Measurements from ENCODE around the gene MAPRE3.
A peak's percentile ranks its signal among the peaks of the same experiment; 100 is the strongest.

MAPRE3 gene

DNA sequence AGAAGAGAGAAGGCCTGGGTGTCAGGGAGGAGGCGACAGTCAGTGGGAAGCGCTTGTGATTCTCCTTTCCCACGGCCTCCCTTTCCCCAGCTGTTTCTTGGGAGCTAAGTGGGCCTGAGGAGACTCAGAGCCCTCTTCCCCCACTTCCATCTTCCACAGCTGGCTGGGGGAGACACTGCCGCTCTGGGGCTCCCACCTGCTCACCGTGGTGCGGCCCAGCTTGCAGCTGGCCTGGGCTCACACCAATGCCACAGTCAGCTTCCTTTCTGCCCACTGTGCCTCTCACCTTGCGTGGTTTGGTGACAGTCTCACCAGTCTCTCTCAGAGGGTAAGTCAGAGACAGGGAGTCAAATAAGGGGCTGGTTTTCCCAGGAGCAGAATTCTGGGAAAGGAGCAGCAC lies 69.4 kb downstream of the MAPRE3 start:
- DNase-seq (ENCODE audit: low read depth in 2 of 2), result no peak

DNA sequence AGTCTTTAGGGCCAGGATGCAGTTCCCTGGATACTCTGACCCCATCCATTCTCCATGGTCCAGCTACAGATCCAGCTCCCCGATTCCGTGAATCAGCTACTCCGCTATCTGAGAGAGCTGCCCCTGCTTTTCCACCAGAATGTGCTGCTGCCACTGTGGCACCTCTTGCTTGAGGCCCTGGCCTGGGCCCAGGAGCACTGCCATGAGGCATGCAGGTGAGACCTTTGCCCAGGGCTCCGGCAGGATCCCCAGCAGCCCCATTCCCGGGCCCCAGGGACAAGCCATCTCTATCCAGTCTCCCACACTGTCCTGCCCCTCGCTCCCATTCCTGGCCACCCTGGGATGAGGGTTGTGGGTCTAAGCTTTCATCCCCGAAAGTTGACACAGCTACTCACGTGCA lies 69.8 kb downstream of the MAPRE3 start:
- no peak for DNase-seq (ENCODE audit: low read depth in 2 of 2)

DNA sequence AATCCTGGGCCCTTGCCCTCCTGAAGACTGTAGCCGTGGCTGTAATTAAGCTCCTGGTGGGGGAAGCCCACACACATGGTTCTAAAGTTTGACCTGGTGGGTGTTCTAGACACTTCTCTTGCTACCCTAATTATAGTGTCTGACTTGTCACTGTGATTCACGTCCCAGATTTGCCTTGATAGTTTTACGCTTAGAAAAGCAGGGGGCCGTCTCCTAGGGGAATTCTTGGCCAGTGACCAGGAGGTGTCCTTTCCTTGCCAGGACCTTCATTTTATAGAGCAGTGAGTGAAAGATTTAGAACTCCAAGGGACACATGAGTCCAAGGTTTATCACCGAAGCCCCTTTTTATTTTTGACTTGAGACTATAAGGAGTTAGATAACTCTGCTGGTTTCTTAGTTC lies 71.3 kb downstream of the MAPRE3 start:
- DNase-seq (ENCODE audit: low read depth in 2 of 2), result no peak

DNA sequence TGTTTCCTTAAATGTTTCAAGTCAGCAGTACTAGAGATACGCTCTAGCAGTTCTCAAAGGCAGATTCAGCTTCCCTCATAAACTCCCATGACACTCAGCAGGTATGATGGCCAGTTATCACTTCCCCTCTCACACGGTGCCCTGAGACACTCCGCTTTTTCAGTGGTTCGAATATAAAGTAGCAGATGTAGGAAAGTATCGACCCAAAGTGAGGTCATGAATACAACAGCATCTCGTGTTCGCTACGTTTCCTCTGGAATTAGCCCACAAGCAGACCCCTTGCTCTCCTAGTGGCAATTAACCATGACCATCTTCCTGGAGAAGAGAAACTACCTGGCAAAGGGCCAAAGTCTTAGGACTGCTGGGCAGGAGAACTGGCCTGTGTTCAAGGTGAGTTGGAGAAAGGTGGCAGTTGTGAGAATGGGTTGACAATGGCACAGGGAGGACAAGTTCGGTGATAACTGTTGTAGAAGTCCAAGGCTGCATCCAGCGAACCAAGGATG lies 71.8 kb downstream of the MAPRE3 start:
- DNase-seq (ENCODE audit: low read depth in 2 of 2), result no peak

DNA sequence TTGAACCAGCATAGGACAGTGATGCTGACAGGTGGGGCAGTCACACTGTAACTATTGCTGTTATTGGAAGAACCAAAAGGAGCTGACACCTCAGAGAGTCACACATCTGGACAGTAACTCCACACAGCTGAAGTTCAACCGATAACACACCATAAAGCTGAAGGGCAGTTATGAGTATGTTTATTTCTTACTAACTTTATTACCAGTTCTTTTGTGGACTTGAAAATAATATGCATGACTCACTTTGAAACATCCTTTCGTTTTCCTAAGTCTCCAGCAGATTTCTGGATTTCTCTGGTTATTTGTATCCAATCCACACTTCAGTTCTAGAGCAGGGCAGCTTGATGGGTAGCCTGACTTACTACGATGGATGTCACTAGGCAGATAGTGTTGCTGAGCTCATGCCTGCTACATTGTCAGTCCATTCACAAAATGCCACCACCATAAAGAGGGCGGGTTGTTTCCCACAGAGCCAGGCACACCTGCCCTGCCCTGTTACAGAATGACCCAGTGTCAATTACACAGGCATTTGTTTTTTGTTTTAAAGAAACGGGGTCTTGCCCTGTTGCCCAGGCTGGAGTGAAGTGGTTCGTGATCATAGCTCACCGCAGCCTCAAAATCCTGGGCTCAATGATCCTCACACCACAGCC lies 72.7 kb downstream of the MAPRE3 start:
- no peak for DNase-seq (ENCODE audit: low read depth in 2 of 2)

DNA sequence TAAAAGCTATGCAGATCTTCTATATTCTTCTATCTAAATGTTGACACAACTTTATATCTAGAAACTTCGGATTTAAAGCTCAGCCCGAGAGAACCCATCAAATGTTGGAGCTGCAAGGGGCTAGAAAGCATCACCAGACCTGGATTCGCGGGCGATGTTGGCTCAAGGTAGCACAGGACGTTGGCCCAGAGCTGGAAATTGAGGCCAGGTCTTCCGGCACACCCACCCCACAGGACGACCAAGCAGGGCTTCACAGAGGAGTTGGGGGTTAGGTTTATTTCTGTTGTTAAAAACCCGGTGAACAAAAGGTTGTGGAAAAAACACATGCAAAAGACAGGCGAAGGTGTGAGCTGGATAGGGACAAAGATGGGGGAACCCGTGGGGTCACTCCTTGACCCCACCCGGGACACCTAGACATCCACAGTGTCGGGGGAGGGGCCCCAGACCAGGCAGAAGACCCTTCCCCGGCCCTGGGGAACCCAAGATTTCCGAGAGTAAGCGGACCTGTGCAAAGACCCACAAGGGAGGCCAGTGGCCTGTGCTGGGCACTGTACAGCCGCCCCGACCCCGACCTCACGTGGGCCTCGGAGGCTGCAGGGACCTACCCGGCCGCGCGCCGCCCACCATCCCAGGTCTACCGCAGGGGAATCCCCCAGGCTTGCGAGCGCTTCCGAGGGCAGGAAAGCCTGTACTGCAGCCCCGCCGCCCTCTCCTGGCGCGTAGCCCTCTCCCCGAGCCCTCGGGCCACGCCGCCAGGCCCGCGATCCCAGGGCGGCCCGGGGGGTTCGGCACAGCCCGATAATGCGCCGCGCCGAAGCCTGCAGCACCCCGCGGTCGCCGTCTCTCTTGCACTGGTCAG lies 79.2 kb downstream of the MAPRE3 start:
- no peak for DNase-seq (ENCODE audit: low read depth in 2 of 2)

DNA sequence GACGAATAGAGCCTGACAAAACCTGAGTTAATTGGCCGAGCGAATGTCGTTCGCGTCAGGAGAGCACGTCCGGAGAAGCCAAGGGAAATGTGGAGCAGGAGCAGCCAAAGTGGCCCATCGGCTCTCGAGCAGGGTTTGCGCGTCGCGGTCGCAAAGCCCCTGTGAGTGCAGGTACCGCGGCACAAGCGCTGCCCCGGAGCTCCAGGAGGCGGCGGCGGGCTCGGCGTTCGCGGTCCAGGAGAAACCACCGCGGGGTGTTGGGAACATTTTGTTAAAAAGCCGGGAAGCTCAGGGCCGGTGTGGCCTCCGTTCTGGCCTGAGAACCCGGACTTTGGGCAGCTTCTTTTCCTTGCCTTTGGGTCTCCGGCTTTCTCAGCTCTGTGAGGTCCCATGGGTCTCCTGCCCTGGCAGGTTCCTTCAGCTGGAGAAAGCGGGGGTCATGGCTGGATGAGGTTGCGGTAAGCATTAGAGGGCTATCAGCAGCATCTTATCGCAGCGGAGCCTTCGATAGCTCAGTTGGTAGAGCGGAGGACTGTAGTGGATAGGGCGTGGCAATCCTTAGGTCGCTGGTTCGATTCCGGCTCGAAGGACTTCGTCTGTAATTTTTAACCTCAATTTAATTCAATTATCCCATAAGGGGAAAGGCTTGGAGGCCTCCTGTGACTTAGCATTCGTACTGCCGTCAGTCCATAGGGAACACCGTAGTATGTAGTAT lies 80.0 kb downstream of the MAPRE3 start:
- DNase-seq (ENCODE audit: low read depth in 2 of 2), result peak; percentile 92 to 93

DNA sequence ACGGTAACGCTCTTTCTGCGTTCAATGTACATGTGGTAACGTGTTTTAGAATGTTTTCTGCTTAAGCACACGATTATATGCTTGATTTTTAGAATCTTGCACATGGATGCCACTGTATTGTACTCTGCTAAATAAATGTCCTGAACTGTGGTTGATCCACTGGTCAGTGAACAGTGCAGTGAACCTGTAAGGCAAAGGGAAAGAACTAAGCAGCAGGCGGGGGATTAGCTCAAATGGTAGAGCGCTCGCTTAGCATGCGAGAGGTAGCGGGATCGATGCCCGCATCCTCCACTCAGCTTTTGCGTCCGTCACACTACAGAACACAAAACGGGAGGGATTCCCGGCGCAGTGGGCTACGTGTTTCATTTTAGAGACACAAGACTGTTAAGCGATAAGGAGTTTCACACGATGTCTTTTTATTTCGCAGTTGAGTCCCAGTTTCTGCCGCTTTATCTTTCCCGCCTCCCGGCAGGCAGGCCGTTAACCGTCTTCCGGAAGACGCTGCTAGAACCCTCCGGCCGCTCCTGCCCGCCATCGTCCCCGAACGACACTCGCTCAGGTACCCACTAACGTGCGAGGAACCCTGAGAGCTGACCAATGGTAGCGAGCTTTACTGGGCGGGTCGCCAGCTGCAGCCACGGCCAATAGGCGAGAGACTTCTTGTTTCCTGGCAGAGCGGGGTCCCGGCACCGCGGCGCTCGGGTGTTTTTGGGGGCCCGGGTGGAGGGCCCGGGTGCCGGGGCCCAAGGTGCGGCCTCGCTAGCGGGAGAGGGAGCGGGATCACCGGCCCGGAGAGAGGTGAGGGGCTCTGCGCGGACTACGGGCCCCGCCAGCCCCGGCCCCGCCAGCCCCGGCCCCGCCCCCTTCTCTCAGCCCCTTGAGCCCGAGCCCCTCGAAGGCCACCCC lies 80.8 kb downstream of the MAPRE3 start, which contains the start of gene AGBL5:
AGBL5 (plus strand) TSS at position 673 of the 906 bp plus-strand sequence. CDS start 1,291 bp downstream, outside the sequence.
- DNase-seq (ENCODE audit: low read depth in 2 of 2), result peak; percentile 85 to 86

DNA sequence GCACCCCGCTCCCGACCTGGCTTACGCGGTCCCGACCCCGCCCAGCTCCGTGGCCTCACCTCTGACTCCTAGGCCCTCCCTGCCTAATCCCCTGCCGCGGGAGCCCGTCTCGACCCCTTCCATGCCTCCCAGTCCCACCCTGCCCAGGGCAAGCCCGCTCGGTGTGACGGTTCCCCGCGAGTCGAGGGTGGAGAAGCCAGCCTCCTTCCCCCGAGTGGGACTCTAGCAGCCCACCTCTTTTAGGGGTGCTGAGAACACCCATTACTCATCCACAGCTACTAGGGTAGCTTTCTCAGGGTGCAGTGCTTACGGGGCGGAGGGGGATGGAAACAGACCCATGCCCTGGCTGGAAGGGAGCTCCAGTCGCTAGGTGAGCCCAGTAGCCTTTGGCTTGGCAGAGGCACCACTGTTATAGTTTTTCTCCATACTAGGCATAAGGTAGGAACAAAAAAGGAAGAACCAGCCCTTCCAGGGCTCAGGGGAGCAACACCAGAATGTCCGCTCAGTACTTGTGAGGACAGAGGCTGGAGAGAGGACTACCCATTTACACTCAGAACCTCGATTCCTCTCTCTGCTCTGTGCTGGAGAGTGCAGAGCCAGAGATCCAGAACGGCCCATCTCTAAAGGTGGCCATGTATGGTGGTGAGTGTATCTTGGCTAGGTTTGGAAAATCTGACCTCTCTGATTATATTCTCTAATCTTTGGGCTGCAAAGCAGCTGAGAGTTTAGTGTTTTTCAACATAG lies 81.6 kb downstream of the MAPRE3 start:
- no peak for DNase-seq (ENCODE audit: low read depth in 2 of 2)

DNA sequence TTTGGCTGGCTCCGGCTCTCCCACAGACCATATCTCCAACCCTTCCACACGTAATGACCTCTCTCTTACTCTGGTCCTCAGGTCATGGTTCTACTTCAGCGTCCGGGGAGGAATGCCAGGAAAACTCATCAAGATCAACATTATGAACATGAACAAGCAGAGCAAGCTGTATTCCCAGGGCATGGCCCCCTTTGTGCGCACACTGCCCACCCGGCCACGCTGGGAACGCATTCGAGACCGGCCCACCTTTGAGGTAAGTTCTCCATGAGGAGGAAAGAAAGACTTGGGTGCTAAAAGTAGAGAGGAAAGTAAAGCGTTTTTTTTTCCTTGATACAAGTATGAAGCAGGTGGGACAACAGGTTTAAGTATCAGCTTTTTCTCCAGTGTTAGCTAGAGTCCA lies 82.9 kb downstream of the MAPRE3 start:
- no peak for DNase-seq (ENCODE audit: low read depth in 2 of 2)

DNA sequence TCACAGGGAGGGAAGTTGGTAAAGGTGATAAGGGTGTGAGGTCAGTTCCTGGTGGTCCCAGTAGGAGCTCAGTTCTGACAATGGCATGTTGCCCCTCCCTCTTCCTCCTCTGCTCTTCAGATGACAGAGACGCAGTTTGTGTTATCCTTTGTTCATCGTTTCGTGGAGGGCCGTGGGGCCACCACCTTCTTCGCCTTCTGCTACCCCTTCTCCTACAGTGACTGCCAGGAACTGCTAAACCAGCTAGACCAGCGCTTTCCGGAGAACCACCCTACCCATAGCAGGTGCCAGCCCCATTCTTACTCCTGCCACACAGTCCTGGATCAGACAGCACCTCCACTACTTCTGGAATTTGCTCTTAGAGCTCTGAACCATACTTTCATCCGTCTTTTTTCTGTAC lies 83.3 kb downstream of the MAPRE3 start:
- DNase-seq (ENCODE audit: low read depth in 2 of 2), result no peak

DNA sequence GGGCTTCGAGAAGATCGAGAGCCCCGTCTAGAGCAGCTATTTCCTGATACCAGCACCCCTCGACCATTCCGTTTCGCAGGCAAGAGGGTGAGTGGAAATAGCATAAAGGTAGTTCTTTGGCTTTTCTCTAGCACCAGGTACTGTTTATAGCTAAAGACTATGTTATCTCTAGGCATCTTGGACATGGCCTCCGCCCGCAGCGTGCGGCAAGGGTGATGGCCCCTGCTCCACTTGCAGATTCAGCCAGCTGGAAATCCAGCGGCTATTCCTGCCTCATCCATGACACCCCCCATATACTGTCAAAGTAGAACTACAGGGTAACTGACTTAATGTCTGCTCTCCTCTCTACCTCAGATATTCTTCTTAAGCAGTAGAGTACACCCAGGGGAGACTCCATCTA lies 84.3 kb downstream of the MAPRE3 start:
- no peak for DNase-seq (ENCODE audit: low read depth in 2 of 2)

DNA sequence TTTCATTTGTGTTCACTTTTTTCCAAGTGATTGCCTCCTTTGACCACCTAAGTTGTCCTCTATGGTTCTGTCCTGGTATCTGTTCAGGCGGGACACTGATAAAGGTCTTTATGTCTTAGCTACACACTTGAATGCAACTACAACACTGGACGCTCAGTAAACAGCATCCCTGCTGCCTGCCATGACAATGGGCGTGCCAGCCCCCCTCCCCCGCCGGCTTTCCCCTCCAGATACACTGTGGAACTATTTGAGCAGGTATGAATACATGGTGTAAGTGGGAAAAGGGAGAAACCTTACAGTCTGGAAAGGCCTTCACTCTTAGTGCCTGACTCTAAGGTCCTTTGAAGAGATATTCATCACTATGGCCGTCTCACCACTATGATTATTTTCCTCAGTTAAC lies 86.7 kb downstream of the MAPRE3 start:
- no peak for DNase-seq (ENCODE audit: low read depth in 2 of 2)

DNA sequence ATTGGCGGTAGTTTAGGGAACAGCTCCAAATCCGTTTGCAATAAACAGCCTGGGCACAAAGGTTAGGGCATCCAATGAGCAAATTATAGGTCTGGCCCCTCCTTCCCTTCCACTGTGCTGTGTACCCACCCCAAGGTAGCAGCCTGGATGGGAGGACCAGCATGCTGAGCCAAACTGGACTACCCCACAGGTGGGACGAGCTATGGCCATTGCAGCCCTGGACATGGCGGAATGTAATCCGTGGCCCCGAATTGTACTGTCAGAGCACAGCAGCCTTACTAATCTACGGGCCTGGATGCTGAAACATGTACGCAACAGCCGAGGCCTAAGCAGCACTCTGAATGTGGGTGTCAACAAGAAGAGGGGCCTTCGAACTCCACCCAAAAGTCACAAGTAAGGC lies 87.8 kb downstream of the MAPRE3 start:
- DNase-seq (ENCODE audit: low read depth in 2 of 2), result no peak

DNA sequence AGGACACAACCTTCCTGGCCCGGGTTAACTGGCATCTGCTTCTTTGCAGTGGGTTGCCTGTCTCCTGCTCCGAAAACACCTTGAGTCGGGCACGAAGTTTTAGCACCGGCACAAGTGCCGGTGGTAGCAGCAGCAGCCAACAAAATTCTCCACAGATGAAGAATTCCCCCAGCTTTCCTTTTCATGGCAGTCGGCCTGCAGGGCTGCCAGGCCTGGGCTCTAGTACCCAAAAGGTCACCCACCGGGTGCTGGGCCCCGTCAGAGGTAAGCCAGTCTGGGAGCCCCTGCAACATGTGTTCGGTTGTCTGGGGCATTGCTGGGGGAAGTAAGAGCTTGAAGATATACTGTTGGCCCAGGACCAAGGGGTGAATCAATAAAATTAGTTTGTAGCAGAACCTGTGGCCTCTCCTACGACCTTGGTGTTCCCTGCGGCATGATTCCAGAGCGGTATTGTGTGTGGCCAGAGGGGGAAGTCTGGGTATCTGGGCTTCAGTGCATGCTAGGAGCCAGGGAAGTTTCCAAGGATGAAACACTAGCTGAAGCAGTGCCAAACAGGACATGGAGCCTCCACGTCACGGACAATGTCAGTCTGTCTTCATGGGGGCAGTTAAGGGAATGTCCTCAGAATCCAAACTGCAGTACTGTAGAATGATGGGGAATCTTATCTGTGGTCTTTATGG lies 88.8 kb downstream of the MAPRE3 start:
- DNase-seq (ENCODE audit: low read depth in 2 of 2), result no peak

DNA sequence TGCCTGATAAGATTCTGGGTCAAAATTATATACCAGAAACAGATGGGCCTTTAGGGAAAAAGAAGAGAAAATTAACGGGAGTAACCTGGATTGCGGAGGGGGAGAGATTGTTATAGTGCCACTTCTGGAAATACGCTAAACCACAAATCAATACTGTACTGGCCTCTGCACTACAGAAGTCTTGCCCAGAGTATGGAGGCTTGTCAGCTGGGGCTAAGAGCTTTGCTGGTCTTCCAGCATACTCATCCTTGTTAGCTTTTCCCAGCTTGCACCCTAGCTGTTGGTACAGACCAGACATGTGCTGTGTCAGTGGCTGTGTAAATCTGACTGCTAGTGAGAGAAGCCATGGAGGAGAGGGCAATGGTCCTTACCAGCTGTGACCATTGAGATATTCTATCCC lies 89.9 kb downstream of the MAPRE3 start:
- no peak for DNase-seq (ENCODE audit: low read depth in 2 of 2)

DNA sequence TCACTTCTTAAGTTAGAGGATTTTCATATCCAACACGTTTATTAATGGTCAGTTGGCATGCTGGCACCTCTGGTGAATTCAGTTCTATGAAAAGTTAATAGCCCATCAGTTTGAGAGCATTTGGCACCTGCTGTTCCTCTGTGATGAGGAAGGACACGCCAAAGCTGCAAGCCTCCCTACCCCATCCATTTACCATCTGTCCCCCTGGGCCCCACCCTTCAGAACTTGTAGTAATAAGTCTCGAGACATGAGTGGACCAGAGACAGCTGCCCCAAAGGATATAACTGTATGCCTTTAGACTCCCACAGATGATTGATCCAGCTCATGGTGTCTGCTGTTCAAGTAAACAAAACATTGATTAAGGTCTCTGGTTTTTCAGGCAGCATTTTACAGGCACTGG lies 94.7 kb downstream of the MAPRE3 start:
- no peak for DNase-seq (ENCODE audit: low read depth in 2 of 2)

DNA sequence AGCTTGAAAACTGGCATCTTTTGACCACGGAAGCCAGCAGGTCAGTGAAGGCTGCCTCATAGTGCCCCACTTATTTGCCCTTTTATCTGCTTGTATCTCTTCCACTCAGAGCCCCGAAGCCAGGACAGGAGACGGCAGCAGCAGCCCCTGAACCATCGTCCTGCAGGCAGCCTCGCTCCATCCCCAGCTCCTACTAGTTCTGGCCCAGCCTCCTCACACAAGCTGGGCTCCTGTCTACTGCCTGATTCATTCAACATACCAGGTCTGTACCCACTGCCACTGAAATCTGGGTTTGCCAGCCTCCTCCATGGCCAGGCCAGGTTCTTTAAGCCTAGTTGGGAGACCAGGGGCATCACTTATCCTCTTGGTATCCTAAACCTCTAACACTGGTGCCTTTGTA lies 96.9 kb downstream of the MAPRE3 start:
- DNase-seq (ENCODE audit: low read depth in 2 of 2), result no peak

DNA sequence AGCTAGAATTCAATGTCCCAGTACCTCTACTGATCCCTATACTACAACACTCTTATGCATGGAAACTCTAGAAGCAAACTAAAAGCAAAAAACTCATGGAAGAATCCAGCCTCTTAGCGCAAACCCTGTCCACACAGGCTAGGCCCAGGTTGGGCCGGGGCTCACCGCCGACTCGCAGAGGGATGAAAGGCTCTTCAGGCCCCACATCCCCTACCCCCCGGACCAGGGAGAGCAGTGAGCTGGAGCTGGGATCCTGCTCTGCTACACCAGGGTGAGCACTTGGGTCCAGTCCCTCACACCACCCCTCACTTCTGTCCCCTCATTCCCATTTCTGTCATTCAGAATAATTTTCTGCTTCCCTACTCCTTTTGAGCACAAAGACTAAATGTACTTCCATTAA lies 99.0 kb downstream of the MAPRE3 start:
- DNase-seq (ENCODE audit: low read depth in 2 of 2), result no peak

DNA sequence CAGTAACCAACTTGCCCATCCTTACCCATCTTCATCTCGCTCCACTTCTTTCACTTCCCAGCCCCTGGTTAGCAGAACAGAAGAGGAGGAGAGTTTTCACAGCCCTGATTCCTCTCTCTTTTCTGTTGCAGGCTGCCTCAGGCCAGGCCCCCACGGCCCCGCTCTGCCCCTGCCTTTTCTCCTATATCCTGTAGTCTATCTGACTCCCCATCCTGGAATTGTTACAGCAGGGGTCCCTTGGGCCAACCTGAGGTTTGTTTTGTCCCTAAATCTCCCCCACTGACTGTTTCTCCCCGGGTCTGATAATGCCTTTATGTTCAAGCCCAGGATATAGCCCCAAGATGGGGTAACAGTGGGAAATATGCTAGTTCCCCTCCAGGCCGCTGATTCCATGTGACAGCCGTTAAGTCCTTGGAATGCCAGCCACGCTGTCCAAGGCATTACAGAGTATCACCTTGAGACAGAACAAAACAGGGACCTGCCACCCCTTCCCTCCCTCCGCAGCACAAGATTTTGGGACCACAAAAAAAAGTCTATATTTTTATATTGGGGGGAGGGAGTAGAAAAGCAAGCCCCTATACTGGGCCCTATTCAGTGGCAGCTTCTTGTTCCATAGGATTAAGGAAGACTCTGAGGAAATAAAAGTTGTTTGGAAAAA lies 99.7 kb downstream of the MAPRE3 start:
- DNase-seq (ENCODE audit: low read depth in 2 of 2), result no peak

All from fibroblast of skin of left quadriceps (primary cell).